ENCODE measurements around the gene C1orf35.
"Not testable (repeated sequence)": the region's sequence is repeated elsewhere in the genome, so short reads cannot be mapped to it uniquely, and the experiment has no call there.

The C1orf35 gene

DNA sequence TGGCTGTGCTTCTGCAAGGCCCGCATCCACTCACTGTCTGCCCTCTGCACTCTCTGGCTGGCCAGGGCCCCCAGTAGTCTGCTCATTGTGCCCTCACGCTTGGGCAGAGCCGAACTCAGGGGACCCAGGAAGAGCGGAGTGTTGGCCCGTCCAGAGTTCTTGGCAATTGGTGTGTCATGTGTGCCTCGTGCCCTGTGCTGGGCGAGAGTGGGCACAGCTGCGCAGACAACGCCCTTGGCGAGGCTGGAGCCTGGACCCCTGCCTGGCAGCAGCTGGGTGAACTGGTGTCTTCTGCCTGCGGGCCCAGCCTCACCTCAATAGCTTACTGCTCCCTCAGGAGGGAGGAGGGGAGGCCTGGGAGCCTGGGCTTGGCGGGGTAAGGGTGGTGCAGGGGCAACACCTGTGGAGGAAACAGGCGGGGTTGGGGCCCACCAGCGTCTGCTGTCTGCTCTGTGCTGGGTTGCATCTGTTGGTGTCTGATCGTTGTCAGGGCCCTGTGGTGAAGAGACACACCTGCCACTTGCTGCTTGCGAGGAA lies 39.1 kb upstream of the C1orf35 start:
- no peak for DNase-seq (ENCODE audit: low spot score)

DNA sequence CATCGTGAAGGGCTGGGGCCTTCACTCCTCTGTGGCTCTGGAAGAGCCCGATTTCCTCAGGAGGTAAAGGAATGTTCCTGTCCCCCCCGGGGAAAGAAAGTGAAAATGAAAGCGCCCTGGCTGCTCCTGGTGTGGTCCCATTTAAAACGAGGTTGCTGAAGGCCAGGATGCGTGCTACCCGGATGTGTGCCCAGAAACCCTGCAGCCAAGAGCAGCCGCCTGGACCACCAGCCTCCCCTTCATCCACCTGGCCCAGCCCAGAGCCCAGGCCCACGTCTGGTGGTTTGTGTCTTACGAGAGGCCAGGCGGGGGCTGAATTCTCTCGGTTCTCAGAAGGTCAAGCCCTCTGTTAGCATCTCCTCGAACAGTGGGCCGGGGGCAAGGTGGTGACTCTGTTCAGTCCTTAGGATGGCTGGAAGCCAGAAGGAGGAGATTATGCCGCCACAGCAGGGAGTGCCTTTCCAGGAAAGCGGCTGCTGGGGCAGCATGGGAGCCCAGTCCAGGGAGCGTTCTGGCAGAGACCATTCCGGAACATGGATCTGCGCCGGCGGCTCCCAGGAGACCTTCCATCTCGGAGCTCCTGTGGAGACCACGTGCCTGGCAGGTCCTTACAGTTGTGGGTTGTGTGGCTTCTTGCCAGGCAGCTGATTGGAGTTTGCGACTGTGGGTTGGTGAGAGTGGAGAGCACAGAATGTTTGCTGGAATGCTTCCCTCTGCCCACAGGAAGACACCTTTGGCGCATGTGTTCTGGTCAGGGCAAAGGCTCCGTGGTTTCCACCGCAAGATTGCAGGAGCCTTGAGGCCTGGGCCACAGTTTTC lies 38.3 kb upstream of the C1orf35 start:
- no peak for DNase-seq (ENCODE audit: low spot score)

DNA sequence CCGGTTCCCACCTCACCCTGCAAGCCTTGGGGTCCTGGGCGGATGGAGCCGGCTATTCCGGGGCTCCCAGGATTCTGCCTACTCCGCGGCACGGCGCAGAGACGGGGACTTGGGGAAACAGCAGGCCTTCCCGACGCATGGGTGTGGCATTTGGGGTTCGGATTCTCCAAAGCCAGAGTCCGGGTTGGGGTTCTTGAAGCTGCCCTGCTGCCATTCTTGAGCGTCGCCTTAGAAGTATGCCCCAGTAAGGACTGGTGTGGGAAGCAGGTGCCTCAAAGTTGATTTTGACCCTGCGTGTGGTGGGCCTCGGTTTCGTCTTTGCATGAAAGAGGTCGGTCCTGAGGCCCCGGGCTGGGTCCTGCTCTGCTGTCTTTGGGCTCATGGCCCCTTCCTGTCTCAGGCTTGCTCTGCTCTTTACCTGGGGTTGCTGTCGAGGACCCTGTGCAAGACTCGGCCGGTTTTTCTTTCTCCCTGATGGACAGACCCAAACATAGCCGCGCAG lies 37.6 kb upstream of the C1orf35 start:
- DNase-seq (ENCODE audit: low spot score): no peak

DNA sequence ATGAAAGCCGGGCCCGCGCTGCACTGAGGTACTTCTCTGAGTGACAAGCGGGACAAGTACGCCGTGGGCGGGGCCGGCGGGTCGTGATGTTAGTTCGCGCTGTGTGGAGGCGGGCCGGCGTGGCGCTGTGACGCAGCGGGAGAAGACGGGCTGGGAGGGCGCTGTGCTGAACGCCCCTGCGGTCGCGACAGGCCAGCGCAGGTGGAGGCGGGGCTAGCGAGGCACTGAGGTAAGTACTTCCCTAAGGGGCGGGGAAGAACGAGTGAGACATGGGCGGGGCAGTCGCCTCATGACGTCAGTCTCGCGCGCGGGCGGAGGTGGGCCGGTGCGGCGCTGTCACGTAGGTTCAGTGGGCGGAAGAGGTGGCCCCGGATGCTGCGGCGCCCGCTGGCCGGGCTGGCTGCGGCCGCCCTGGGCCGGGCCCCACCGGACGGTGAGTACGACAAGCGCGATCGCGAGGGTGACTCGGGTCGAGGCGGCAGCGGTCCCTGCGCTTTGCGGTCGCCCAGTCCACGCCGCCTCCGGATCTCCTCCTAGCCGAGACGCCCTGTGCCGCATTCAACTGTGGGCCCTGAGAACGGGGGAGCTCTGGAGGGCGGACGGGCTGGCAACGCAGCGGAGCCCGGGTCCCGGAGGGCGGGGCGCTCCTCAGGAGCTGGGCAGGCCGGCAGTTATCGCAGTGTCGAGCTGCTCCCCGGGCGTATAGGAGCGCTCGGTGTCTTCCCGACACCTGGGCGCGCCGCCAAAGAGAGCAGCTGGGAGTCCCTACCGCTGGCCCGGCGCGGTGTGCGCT lies 37.0 kb upstream of the C1orf35 start, which contains the start of gene GUK1:
Gene GUK1 (plus strand): TSS at position 349 of the 793 bp plus-strand sequence. CDS start 24 bp downstream, at position 373.
- DNase-seq (ENCODE audit: low spot score): peak; percentile 99

DNA sequence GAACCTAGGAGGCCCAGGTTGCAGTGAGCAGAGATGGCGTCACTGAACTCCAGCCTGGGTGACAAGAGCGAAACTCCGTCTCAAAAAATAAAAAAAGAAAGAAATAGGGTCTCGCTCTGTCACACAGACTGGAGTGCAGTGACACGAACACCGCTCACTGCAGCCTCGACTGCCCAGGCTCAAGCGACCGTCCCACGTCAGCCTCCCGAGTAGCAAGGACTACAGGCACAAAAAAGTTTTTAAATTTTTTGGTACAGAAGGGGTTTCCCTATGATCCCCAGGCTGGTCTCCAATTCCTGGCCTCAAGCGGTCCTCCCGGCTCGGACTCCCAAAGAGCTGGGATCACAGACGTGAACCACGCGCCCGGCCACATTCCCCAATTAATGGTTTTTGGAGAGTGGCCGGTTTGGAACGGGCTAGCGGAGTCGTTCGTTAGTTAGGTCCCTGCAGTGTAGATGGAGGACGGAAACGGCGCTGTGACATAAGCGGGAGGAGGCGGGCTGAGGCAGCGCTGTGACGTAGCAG lies 36.3 kb upstream of the C1orf35 start:
- DNase-seq (ENCODE audit: low spot score): no peak

DNA sequence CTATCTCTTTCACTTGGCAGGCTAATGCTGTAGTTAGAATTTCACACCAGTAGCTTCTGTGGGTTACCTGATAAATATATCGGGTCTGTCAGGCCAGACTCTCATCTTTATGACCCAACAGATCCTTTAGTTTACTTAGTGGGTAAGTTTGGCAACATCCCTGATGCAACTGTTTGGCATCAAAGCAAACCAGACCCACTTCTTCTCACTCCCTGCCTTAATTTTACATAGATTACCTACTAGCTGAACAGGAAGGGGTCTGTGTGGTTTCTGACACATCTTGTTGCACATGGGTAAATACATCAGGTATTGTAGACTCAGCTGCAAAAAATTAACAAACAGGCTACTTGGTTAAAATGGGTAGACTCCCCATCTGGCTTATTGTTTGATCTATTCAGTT lies 33.8 kb upstream of the C1orf35 start:
- DNase-seq (ENCODE audit: low spot score): no peak

DNA sequence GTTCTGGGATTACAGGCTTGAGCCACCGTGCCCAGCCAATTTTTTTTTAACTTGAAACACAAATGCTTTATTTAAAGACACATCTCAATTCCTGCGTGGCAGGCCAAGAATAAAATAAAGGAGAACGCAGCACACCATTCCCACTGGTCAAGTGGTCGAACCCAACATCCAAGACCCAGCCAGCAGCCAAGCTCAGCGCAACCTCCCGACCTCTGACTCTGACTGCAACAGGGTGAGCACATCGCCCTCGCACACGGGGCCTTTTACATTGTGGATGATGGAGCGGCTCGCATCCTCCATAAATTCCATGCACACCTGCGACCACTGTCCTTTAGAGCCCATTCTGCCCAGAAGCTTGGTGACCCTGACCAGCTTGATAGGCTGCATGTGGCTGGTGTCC lies 31.5 kb upstream of the C1orf35 start:
- no peak for DNase-seq (ENCODE audit: low spot score)

DNA sequence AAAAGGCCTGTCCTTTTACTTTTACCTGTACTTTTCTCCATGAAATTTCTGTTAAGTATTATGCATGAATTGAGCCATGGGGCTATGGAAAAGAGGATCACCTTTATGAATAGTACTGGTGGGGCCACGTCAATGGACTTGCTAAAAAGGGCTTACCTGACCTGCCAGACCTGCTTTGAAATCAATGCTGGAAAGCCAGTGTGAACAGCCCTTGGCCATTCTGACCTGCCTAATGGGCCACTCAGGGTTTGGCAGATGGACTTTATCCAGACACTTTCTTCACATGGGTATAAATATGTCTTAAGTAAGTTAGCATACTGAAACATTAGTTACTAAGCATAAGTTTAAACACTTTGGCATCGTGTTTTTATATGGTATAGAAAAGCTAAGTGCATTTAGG lies 28.6 kb upstream of the C1orf35 start:
- DNase-seq (ENCODE audit: low spot score): no peak

DNA sequence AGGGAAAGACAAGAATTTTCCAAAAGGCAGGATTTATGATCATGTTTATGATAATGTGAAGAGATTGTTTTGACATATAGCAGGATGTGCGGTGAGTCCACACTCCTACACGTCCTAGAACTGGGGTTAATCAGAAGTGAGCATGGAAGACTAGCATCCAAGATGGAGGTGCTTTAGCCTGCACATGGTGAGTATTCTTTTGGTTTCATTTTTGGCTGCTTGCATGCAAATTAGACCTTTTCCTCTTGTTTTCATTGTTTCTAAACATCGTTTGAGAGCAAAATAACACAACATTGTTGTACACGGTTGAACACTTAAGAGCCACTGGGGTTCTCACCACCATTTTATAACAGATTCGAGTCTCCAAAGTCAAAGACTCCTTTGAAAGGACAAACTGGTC lies 22.1 kb upstream of the C1orf35 start:
- no peak for DNase-seq (ENCODE audit: low spot score)

DNA sequence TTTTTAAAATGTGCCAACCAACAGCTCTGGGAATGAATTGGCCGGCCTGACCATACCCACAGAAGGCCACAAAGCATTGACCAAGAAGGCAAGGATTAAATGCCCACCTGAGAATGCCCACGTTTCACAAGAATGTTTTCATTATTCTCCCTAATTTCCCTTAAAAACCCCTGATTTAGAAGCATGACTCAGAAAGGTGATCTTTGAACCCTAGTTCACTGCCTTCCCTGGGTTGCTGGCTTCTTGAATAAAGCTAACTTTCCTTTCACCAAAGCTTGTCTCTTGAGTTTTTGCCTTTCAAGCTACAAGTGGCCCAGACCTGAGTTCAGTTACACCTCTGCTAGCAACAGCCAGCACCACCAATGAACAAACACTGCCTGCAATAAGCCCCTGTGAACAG lies 20.4 kb upstream of the C1orf35 start:
- no peak for DNase-seq (ENCODE audit: low spot score)

DNA sequence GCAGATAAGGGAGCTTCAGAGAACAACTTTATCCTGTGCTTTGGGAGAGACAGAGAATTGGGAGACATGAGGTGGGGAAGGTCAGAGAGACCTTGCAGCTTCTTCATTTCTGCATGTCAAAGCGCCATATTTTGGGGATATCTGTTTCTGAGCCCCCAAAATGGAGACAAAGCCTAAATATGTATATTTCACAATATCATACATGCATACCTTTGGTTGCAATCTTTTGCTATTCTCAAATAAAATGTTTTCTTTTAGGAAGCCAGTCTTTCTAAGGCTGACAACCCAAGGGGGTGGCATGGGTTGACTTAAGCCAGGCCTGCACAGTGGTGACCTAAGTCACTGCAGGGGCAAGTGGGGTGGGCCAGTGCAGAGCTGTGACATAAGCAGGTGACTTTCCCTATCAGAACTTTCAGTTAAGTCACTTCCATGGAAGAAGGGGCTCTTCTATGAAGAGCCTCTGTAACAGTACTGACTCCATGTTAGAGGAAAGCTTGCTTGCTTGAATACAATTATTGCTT lies 19.9 kb upstream of the C1orf35 start:
- no peak for DNase-seq (ENCODE audit: low spot score)

DNA sequence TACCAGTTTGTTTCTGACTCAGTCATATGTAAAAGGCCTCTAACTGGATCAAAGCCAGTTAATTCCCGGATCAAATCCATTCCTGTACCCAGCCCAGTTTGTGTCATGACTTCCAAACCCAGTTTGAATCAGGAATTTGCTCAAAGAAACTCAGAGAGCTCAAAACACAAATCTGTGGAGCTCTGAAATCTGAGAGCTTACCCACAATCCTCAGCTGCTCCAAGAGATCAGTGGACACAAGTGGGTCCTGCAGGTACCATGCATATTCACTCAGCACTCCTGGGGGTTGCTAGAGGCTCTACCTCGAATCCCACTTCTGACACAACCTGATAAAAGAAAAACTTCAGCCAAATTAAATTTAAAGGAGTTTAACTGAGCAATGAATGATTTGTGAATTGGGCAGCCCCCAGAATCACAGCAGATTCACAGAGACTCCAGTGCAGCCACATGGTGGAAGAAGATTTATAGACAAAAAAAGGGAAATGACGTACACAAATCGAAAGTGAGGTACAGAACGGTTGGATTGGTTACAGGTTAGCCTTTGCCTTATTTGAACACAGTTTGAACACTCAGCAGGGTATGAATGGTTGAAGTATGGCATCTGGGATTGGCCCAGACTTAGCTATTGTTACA lies 17.8 kb upstream of the C1orf35 start:
- DNase-seq (ENCODE audit: low spot score): no peak

DNA sequence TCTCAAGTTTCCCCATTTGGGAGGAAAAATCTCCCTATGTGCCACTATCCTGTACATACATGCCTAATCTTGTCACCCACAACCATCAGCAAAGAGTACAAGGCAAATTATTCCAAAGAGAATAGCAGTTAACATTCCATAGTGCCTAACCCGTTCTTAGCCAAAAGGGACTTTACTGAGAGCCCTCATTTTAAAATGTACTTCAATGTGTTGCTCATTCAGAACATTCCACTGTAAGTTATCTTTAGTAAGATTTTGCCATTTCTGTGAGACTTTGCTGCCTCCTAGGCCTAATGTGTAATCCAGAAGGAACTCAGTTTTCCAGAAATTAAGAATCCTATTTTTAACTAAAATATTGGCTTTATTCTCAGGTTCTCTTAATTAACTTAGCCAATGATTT lies 17.2 kb upstream of the C1orf35 start:
- no peak for DNase-seq (ENCODE audit: low spot score)

DNA sequence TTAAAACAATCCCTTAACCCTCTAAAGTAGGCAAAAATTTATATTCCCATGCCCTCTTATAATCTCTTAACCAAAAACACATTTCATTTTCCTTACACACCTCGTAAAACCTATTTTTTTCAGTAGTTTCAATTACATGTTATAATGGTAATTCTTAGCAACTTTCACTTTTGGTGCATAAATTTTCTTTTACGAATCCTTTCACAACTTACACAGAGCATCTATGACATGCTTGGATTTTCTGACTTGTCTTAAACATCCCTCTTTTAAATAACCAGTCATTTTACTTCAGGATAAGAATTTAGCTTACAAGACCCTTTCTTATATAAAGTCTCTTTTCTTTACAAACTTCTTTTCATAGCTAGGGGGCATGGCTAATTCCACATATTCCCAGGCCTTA lies 14.9 kb upstream of the C1orf35 start:
- no peak for DNase-seq (ENCODE audit: low spot score)

DNA sequence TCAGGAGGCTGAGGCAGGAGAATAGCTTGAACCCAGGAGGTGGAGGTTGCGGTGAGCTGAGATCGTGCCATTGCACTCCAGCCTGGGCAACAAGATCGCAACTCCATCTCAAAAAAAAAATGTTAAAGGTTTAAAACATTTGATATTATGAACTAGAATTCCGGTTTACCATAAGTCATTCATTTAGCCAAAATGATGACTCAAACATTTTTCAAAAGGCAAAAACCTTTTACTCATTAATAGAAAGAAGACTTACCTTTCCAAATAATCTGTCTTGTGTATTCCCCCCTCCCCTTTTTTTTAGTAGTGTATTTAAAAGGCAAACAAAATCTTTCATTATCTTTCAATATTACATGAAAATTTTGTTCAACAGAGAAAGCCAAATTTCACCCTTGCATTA lies 14.2 kb upstream of the C1orf35 start:
- no peak for DNase-seq (ENCODE audit: low spot score)

DNA sequence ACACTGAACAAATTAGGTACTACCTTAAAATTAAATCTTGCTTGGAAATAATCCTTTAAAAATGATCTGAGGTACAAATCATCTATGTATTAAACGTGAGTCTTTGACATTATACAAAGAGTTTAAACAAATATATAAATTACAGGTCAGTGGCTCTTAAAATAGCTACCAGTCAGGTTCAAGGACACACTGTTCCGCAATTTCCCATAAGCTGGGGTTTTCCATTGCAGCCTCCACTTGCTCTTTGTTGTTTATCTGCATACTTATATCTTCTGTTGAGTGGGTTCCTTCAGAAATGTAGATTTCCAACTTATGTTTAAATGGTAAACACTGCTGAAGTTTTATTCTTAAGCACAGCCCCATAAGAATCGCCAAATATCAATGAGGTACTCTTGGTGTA lies 11.7 kb upstream of the C1orf35 start:
- DNase-seq (ENCODE audit: low spot score): no peak

DNA sequence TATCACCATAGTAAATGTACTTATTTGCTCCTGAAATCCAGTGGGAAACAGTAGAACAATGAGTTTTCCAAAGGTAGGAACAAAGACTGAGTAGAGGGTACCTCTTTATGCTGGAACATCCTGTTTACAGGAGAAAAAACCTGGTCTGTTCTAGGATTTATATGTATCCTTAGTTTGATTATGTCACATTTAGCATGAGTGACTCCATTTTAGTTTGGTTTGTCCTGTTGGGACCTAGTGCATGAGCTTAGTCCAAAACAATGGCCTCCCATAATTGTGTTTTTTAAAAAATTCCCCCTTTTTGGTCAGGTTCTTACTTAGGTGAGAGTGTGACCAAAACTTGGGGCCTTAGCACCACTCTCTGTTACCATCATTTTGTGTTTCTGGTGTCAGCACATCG lies 9.5 kb upstream of the C1orf35 start:
- no peak for DNase-seq (ENCODE audit: low spot score)

DNA sequence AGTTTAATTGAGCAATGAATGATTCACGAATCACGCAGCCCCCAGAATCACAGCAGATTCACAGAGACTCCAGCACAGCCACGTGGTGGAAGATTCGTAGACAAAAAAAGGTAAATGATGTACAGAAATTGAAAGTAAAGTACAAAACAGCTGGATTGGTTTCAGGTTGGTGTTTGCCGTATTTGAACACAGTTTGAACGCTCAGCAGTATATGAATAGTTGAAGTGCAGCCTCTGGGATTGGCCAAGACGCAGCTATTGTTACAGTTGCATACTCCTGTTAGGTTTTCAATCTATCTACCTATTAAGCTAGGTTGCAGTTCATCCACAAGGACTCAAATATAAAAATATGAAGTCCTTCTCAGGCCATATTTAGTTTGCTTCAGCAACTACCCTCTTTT lies 9.0 kb upstream of the C1orf35 start:
- DNase-seq (ENCODE audit: low spot score): no peak

DNA sequence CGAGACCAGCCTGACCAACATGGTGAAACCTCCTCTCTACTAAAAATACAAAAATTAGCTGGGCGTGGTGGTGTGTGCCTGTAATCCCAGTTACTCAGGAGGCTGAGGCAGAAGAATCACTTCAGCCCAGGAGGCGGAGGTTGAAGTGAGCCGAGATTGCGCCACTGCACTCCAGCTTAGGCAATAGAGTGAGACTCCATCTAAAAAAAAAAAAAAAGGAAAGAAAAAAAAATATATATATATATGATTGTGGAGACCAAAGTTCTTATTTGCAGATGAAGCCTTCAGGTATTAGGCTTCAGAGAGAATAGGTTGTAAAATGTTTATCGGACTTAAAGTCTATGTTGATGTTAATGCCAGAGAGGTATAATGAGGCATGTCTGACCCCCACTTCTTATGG lies 8.2 kb upstream of the C1orf35 start:
- not testable (repeated sequence) for DNase-seq (ENCODE audit: low spot score)

DNA sequence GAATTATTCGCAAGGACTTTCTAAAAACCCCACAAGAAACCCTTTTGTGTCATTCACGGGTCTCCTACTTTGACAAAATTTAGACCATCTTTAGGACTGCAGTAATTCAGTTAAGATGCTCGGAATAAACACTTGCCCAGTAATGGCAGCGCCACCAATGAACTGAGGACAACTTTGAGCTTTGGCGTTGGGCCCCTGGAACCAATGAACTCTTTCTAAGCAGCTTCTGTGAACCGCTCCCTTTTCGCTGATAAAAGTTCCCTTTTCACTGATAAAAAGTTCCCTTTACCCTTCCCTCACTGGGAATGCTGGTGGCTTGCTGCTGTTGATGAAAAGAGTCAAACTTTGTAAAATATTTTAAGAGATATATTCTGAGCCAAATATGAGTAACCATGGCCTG lies 7.4 kb upstream of the C1orf35 start:
- no peak for DNase-seq (ENCODE audit: low spot score)

DNA sequence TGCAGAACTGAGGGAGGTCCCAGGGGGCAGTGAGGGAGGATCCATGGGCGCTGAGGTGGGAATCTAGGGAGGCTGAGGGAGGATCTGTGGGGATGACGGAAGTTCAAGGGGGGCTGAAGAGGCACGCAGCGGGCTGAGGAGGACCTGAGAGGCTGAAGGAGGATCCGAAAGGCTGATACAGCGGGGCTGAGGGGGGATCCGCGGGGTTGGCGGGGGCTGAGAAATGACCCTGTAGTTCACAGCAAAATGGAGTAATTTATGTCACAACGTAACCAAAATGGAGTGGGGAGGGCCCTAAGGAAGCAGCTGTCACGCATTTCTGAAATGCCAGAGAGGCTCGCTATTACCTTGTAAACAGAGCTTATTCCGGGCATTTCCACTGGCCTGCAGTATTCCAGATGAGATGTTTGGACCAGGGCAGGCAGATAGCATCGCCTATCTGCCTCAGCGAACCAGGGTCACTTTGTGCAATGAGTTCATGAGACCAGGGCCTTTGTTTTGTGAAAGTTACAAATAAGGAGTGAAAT lies 6.9 kb upstream of the C1orf35 start:
- peak; percentile 46 for DNase-seq (ENCODE audit: low spot score)

All from cerebellar cortex (tissue), 1 donor.